ENCODE results near the gene MAPK9. TPM values are rescaled to one million over a fixed set of nuclear protein-coding genes. Genes with fewer than 3 reads are reported as not detected.

Gene MAPK9
- total RNA-seq, 1 experiment from 2014 or later, result 44.1 TPM

DNA sequence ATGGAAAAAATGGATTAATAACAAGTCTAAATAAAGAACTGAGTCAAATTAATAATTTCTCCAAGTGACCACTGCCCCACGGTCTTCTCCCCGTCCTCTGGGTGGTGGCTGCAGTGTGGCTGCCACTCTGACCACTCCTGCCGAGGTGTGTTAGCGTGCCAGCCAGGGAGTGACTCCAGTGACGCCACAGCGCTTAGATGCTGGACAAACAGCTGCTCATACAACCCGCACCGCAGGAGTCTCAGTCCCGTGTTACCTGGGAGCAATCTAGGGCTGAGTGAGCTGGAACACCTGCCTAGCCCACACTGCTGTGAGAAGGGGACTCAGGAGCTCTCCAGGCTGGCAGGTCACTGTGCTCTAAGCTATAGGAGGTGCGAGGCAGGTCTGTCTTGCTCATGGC, 10.2 kb downstream of the MAPK9 start:
- H3K4me3 ChIP-seq (ENCODE audit: low read depth in 2 of 2, low read length in 2 of 2), result no peak overlapping the region
- ChIA-PET POLR2A (no interaction called here), CTCF (no interaction called here)
- ATAC-seq, result no peak
- no peak overlapping the region for H3K27ac ChIP-seq (ENCODE audit: low read length)
- H3K36me3 ChIP-seq (ENCODE audit: control insufficient read depth, insufficient read depth, low read length), result no peaks in the 10 kb centered on the region
- H3K4me1 ChIP-seq (ENCODE audit: control insufficient read depth, insufficient read depth, low read length), result no peaks in the 10 kb centered on the region
- no peaks in the 10 kb centered on the region for H3K27me3 ChIP-seq (ENCODE audit: control insufficient read depth, insufficient read depth, low read length)
- no TSS peak for BruUV-seq (replicated peaks)
- no peak for DNase-seq (ENCODE audit: low read depth, low spot score)
- in situ Hi-C loops (cut with HindIII; ENCODE audit: low pct_unique_long_range_greater_than_20kb, low sequenced_read_pairs), result no loop called here
- peaks cover 19% of the 10 kb centered on the region for H3K9me3 ChIP-seq (ENCODE audit: control insufficient read depth, insufficient read depth, low read depth, low read length)
- intact Hi-C loops (cut with micrococcal nuclease; ENCODE audit: unreplicated experiment), result no loop called here
- TF ChIP-seq, protein P1, sequence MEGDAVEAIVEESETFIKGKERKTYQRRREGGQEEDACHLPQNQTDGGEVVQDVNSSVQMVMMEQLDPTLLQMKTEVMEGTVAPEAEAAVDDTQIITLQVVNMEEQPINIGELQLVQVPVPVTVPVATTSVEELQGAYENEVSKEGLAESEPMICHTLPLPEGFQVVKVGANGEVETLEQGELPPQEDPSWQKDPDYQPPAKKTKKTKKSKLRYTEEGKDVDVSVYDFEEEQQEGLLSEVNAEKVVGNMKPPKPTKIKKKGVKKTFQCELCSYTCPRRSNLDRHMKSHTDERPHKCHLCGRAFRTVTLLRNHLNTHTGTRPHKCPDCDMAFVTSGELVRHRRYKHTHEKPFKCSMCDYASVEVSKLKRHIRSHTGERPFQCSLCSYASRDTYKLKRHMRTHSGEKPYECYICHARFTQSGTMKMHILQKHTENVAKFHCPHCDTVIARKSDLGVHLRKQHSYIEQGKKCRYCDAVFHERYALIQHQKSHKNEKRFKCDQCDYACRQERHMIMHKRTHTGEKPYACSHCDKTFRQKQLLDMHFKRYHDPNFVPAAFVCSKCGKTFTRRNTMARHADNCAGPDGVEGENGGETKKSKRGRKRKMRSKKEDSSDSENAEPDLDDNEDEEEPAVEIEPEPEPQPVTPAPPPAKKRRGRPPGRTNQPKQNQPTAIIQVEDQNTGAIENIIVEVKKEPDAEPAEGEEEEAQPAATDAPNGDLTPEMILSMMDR (IDR thresholded peaks at IDR 0.05), result no peak
- TF ChIP-seq TCF7L2 (IDR thresholded peaks at IDR 0.05; ENCODE audit: low read depth, low read length) (no peak), REST (IDR thresholded peaks at IDR 0.05; ENCODE audit: insufficient read depth in 1 of 2, low read depth in 2 of 2, low read length in 1 of 2) (no peak), POLR2AphosphoS5 (IDR thresholded peaks at IDR 0.05; ENCODE audit: low read depth, low read length) (no peak), SIN3A (IDR thresholded peaks at IDR 0.05; ENCODE audit: borderline replicate concordance, insufficient read depth, low read depth, low read length) (no peak)

GRCh38 chr5:180274695-180275094, 17.2 kb downstream of the MAPK9 start:
- no TSS peak for BruUV-seq (replicated peaks)

More at GRCh38 chr5:180274695-180275094, 17.2 kb downstream of the MAPK9 start:
- no peak overlapping the region for H3K4me3 ChIP-seq (ENCODE audit: low read depth in 2 of 2, low read length in 2 of 2)
- no peaks in the 10 kb centered on the region for H3K4me1 ChIP-seq (ENCODE audit: control insufficient read depth, insufficient read depth, low read length)
- DNase-seq (ENCODE audit: low read depth, low spot score), result no peak
- no peaks in the 10 kb centered on the region for H3K27me3 ChIP-seq (ENCODE audit: control insufficient read depth, insufficient read depth, low read length)
- POLR2A ChIA-PET, result no interaction called here
- no peak overlapping the region for H3K27ac ChIP-seq (ENCODE audit: low read length)
- TF ChIP-seq, protein P1 (IDR thresholded peaks at IDR 0.05), result no peak
- TF ChIP-seq SIN3A (IDR thresholded peaks at IDR 0.05; ENCODE audit: borderline replicate concordance, insufficient read depth, low read depth, low read length), result no peak
- TF ChIP-seq POLR2AphosphoS5 (IDR thresholded peaks at IDR 0.05; ENCODE audit: low read depth, low read length), result no peak
- no peak for TF ChIP-seq REST (IDR thresholded peaks at IDR 0.05; ENCODE audit: insufficient read depth in 1 of 2, low read depth in 2 of 2, low read length in 1 of 2)
- no peak for TF ChIP-seq TCF7L2 (IDR thresholded peaks at IDR 0.05; ENCODE audit: low read depth, low read length)
- no peak for ATAC-seq
- peaks cover 69% of the 10 kb centered on the region for H3K9me3 ChIP-seq (ENCODE audit: control insufficient read depth, insufficient read depth, low read depth, low read length)
- in situ Hi-C loops (cut with HindIII; ENCODE audit: low pct_unique_long_range_greater_than_20kb, low sequenced_read_pairs) (no loop called here), intact Hi-C loops (cut with micrococcal nuclease; ENCODE audit: unreplicated experiment) (no loop called here)
- H3K36me3 ChIP-seq (ENCODE audit: control insufficient read depth, insufficient read depth, low read length), result no peaks in the 10 kb centered on the region
- CTCF ChIA-PET, result no interaction called here

All from Panc1 (cell line).